Neural progenitor cell (in vitro differentiated cells): ENCODE measurements around the gene MFGE8. TPM values are rescaled to one million over a fixed set of nuclear protein-coding genes. Genes with fewer than 3 reads are reported as not detected.

Source experiments
- DNase-seq: peaks from one replicate; pipeline ENCODE4 v3.0.0-alpha.2; 2016; ENCODE audit warnings: low spot score
- H2AFZ ChIP-seq: fragments of 200-600 bp; sonication (generic); replicated peaks from 2 replicates; pipeline ENCODE4 v1.6.1; 2016; ENCODE audit warnings: antibody characterized with exemption
- H3F3A ChIP-seq: fragments of 200-600 bp; sonication (generic); 2 replicates; pipeline ENCODE4 v1.6.1; 2016; ENCODE audit warnings: antibody characterized with exemption, low read depth
- H3K27ac ChIP-seq: fragments of 200-600 bp; sonication (generic); 2 replicates; pipeline ENCODE4 v1.5.1; 2016; ENCODE audit warnings: mild to moderate bottlenecking
- H3K27me3 ChIP-seq: fragments of 200-600 bp; sonication (generic); 2 replicates; pipeline ENCODE4 v1.6.1; 2016; ENCODE audit warnings: mild to moderate bottlenecking, moderate library complexity
- H3K36me3 ChIP-seq: fragments of 200-600 bp; sonication (generic); 2 replicates; pipeline ENCODE4 v1.5.1; 2016
- H3K4me1 ChIP-seq: fragments of 200-600 bp; sonication (generic); 2 replicates; pipeline ENCODE4 v1.6.1; 2016; ENCODE audit warnings: mixed run types
- H3K4me2 ChIP-seq: fragments of 200-600 bp; sonication (generic); 2 replicates; pipeline ENCODE4 v1.6.1; 2016
- H3K4me3 ChIP-seq: fragments of 200-600 bp; sonication (generic); 2 replicates; pipeline ENCODE4 v1.5.1; 2016
- H3K79me2 ChIP-seq: fragments of 200-600 bp; sonication (generic); 2 replicates; pipeline ENCODE4 v1.6.1; 2016; ENCODE audit warnings: low read depth
- H3K9ac ChIP-seq: fragments of 200-600 bp; sonication (generic); 2 replicates; pipeline ENCODE4 v1.6.1; 2016
- H3K9me3 ChIP-seq: fragments of 200-600 bp; sonication (generic); 2 replicates; pipeline ENCODE4 v1.5.1; 2016; ENCODE audit warnings: low read depth
- H4K20me1 ChIP-seq: fragments of 200-600 bp; sonication (generic); 2 replicates; pipeline ENCODE4 v1.6.1; 2016; ENCODE audit warnings: low read depth
- H3K27ac Mint-ChIP-seq: 3 replicates; pipeline ENCODE4 v1.8.0; 2021; ENCODE audit warnings: mixed read lengths
- H3K27me3 Mint-ChIP-seq: 2 replicates; pipeline ENCODE4 v1.8.0; 2022; ENCODE audit warnings: low read depth, mild to moderate bottlenecking, inconsistent platforms, moderate library complexity, mixed read lengths; ENCODE audit not compliant: insufficient read depth
- H3K36me3 Mint-ChIP-seq: 3 replicates; pipeline ENCODE4 v1.8.0; 2021; ENCODE audit warnings: mixed read lengths
- H3K4me1 Mint-ChIP-seq: 3 replicates; pipeline ENCODE4 v1.8.0; 2021; ENCODE audit warnings: mixed read lengths
- H3K4me3 Mint-ChIP-seq: 3 replicates; pipeline ENCODE4 v1.8.0; 2021; ENCODE audit warnings: mild to moderate bottlenecking, moderate library complexity, mixed read lengths
- H3K9me3 Mint-ChIP-seq: 3 replicates; pipeline ENCODE4 v1.8.0; 2020; ENCODE audit warnings: mixed read lengths
- CTCF ChIP-seq: fragments of 200-600 bp; sonication (generic); IDR thresholded peaks from 2 replicates; pipeline ENCODE4 v1.5.1; 2017; ENCODE audit warnings: antibody characterized with exemption, mild to moderate bottlenecking
- EZH2 ChIP-seq: fragments of 200-600 bp; sonication (generic); IDR thresholded peaks from 2 replicates; pipeline ENCODE4 v1.6.1; 2017; ENCODE audit warnings: antibody characterized with exemption, mild to moderate bottlenecking, moderate library complexity
- EZH2phosphoT487 ChIP-seq: fragments of 200-600 bp; sonication (generic); IDR thresholded peaks from 2 replicates; pipeline ENCODE4 v1.6.1; 2017; ENCODE audit warnings: antibody characterized with exemption
- total RNA-seq: library from RNA; depleted of rRNA; stranded (reverse); fragments of >200 nt; gene quantifications from 2 replicates; pipeline ENCODE4 v1.2.3, GENCODE V29; 2015; ENCODE audit warnings: low replicate concordance

Gene MFGE8
- total RNA-seq, 1 donor from 2014 or later = 92.6 TPM

GRCh38 chr15:88909956-88910831, 3.0 kb downstream of the MFGE8 start:
- no peaks in the 10 kb centered on the region for H3K9me3 Mint-ChIP-seq
- Histone ChIP-seq H3K4me1 (peaks cover 18% of the 10 kb centered on the region), H3K4me2 (no peak overlapping the region), H3K9me3 (no peaks in the 10 kb centered on the region), H3K79me2 (peaks cover 33% of the 10 kb centered on the region), H3K9ac (no peak overlapping the region), H3K36me3 (no peaks in the 10 kb centered on the region), H4K20me1 (peaks cover 19% of the 10 kb centered on the region), H3K27me3 (no peaks in the 10 kb centered on the region), H2AFZ (no peak overlapping the region), H3F3A (peaks cover 31% of the 10 kb centered on the region), H3K27ac (no peak overlapping the region), H3K4me3 (no peak overlapping the region)
- peak overlapping the region; percentile 60 for H3K4me3 Mint-ChIP-seq
- no peak overlapping the region for H3K27ac Mint-ChIP-seq
- DNase-seq = no peak
- peaks cover 35% of the 10 kb centered on the region for H3K4me1 Mint-ChIP-seq
- TF ChIP-seq EZH2phosphoT487 (no peak), CTCF (no peak), EZH2 (no peak)
- peaks cover 17% of the 10 kb centered on the region for H3K36me3 Mint-ChIP-seq
- H3K27me3 Mint-ChIP-seq = no peaks in the 10 kb centered on the region

GRCh38 chr15:88908697-88909621, 4.2 kb downstream of the MFGE8 start:
- Histone ChIP-seq H3K27me3 (no peaks in the 10 kb centered on the region), H3K36me3 (no peaks in the 10 kb centered on the region), H3K4me1 (peaks cover 18% of the 10 kb centered on the region), H3K27ac (no peak overlapping the region), H3K4me2 (no peak overlapping the region), H4K20me1 (peaks cover 23% of the 10 kb centered on the region), H3K9me3 (no peaks in the 10 kb centered on the region), H3K79me2 (peaks cover 33% of the 10 kb centered on the region), H3K4me3 (no peak overlapping the region), H3K9ac (no peak overlapping the region), H2AFZ (no peak overlapping the region), H3F3A (peaks cover 33% of the 10 kb centered on the region)
- Mint-ChIP-seq H3K9me3 (no peaks in the 10 kb centered on the region), H3K27ac (peak overlapping the region; percentile 50), H3K4me1 (peaks cover 39% of the 10 kb centered on the region), H3K27me3 (no peaks in the 10 kb centered on the region), H3K36me3 (peaks cover 17% of the 10 kb centered on the region), H3K4me3 (no peak overlapping the region)
- TF ChIP-seq EZH2 = no peak
- no peak for TF ChIP-seq CTCF
- TF ChIP-seq EZH2phosphoT487 = no peak
- DNase-seq = no peak

GRCh38 chr15:88908123-88908522, 5.1 kb downstream of the MFGE8 start:
- no peak overlapping the region for H3K4me2 ChIP-seq
- peak overlapping the region; percentile 62 for H3K27ac Mint-ChIP-seq
- H3K4me1 Mint-ChIP-seq = peaks cover 32% of the 10 kb centered on the region

More at GRCh38 chr15:88908123-88908522, 5.1 kb downstream of the MFGE8 start:
- no peaks in the 10 kb centered on the region for H3K36me3 ChIP-seq
- no peak overlapping the region for H2AFZ ChIP-seq
- H3F3A ChIP-seq = peaks cover 25% of the 10 kb centered on the region
- Mint-ChIP-seq H3K9me3 (no peaks in the 10 kb centered on the region), H3K36me3 (peaks cover 20% of the 10 kb centered on the region), H3K27me3 (no peaks in the 10 kb centered on the region), H3K4me3 (no peak overlapping the region)
- H3K4me1 ChIP-seq = peaks cover 18% of the 10 kb centered on the region
- TF ChIP-seq EZH2phosphoT487 (no peak), CTCF (no peak), EZH2 (no peak)
- H3K4me3 ChIP-seq = no peak overlapping the region
- no peaks in the 10 kb centered on the region for H3K9me3 ChIP-seq
- H3K9ac ChIP-seq = no peak overlapping the region
- no peak for DNase-seq
- no peaks in the 10 kb centered on the region for H3K27me3 ChIP-seq
- H3K27ac ChIP-seq = no peak overlapping the region
- H4K20me1 ChIP-seq = peaks cover 23% of the 10 kb centered on the region
- peaks cover 33% of the 10 kb centered on the region for H3K79me2 ChIP-seq
